GM21737 (cell line): ENCODE results near the gene ARMC12.
"Not testable (repeated sequence)": the region's sequence is repeated elsewhere in the genome, so short reads cannot be mapped to it uniquely, and the experiment has no call there.

Experiments used
- ATAC-seq: cut with Tn5 transposase; IDR thresholded peaks from one replicate; pipeline ENCODE4 v1.9.1; 2021; ENCODE audit warnings: mild to moderate bottlenecking, moderate library complexity; ENCODE audit not compliant: unreplicated experiment

ARMC12 gene, protein sequence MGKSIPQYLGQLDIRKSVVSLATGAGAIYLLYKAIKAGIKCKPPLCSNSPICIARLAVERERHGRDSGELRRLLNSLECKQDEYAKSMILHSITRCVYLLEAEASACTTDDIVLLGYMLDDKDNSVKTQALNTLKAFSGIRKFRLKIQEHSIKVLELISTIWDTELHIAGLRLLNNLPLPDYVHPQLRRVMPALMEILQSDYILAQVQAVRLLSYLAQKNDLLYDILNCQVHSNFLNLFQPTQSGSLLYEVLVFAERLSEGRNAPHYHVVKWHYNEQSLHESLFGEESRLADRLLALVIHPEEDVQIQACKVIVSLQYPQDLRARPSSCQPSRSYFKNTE

DNA sequence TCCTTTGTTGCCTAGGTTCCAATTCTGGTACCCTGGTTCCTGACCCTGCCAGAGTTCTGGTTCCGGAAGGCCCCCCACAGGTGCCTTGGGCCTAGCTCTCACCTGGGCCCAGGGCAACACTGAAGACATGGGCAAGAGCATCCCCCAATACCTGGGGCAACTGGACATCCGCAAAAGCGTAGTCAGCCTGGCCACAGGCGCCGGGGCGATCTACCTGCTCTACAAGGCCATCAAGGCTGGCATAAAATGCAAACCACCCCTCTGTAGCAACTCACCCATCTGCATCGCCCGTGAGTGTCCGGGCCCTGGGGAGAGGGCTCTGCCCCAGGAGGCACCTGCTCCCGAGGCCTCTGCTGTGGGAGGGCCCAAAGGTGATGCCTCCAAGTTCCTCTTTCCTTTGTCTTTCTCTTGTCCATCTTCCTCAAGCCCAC lies at the start of gene ARMC12:
ARMC12 (plus strand) TSS at position 51 of the 431 bp plus-strand sequence; CDS start at position 128, 77 bp downstream.
- no peak for ATAC-seq

DNA sequence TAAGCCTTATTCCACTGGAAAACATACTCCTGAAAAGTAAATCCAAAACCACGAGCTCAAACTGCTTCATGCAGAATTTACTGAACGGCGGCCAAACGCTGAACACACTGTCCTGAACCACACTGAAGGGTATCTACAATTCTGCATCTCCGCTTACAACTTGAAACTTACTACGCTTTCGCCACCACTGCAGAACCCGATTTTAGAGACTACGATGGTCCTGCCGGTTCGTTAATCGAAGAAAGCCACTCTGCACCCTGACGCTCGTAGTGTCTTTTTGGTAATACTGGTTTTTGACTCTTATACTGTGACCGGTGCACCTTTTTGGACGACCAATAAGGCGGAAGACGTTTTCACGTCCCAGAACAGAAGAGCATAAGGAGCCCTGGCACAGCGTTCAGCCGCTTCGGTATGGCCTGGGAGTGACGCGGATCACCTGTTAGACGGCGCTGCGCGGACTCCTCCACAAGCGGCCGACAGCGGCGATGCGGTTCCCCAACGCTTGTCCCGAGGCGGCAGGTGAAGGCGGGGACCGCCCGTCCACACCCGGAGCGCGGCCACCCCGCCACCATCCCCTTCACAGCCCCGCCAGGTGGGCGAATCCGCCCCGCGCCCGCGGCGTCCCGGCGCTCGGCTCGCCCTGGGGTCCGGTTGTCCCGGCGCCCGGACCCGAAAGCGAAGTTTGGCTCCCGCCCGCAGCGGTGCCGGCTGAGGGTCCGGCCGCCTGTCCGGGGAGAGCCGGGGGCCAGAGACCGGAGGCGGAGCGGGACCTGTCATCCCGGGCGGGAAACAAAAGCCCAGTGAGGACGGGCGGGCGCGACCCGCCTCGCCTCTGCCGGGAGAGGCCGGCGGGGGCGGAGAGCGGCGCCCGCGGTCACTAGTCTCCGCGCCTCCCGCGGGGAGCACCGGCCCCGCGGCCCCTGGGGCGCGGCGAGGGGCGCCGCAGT lies 48.9 kb upstream of the ARMC12 start:
- ATAC-seq = peak; percentile 30

GRCh38 chr6:35688605-35689322 lies 48.1 kb upstream of the ARMC12 start, which contains the start of gene FKBP5:
FKBP5 (minus strand) TSS chr6:35688915; CDS start chr6:35642824, 46,091 bp downstream.
- peak; percentile 80 for ATAC-seq

GRCh38 chr6:35690006-35690405 lies 46.8 kb upstream of the ARMC12 start:
- ATAC-seq = not testable (repeated sequence)

DNA sequence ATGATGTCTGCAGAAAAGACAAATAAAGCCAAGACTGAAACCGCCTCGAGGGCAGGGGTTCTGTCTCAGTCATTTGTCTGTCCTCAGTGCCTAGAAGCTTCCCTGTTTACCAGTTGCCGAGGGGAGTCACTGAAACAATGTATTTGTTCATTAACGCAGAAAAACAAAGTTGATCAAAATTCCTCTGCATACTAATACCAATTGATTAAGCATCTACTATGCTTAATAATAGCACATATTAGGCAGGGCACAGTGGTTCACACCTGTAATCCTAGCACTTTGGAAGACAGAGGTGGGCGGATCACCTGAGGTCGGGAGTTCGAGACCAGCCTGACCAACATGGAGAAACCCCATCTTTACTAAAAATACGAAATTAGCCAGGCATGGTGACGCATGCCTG lies 46.3 kb upstream of the ARMC12 start:
- no peak for ATAC-seq

- no peak for ATAC-seq
These were observed 45.6 kb upstream of the ARMC12 start for GRCh38 chr6:35691027-35691824.

DNA sequence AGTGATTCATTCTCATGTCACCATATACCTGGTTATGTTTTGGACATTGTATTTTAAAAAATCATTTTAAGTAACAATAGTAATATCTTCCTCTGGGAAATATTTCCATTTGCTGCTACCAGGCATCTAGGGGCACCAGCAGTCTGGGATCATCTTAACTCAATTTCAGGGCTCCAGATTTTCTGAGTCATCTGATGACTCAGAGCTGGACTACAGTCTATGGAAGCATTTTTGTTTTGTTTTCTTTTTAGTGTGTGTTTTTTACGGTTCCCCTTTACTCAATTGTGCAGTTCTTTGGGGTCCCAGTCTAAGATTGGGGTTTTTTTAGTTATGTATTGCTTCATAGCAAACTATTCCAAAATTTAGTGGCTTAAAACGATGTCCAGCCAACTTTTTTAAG lies 42.4 kb upstream of the ARMC12 start:
- ATAC-seq = no peak

DNA sequence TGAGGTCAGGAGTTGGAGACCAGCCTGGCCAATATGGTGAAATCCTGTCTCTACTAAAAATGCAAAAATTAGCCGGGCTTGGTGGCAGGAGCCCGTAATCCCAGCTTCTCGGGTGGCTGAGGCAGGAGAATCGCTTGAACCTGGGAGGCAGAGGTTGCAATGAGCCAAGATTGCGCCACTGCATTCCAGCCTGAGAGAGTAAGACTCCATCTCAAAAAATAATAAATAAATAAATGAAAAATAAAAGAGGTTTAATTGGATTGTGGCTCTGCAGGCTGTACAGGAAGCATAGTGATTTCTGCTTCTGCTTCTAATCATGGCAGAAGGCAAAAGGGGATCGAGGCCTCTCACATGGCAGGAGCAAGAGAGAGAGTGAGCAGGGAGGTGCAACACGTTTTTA lies 38.4 kb upstream of the ARMC12 start:
- ATAC-seq = not testable (repeated sequence)

- ATAC-seq = no peak
These were observed 38.0 kb upstream of the ARMC12 start for GRCh38 chr6:35698858-35699257.

GRCh38 chr6:35703554-35703953 lies 33.3 kb upstream of the ARMC12 start:
- ATAC-seq = no peak

DNA sequence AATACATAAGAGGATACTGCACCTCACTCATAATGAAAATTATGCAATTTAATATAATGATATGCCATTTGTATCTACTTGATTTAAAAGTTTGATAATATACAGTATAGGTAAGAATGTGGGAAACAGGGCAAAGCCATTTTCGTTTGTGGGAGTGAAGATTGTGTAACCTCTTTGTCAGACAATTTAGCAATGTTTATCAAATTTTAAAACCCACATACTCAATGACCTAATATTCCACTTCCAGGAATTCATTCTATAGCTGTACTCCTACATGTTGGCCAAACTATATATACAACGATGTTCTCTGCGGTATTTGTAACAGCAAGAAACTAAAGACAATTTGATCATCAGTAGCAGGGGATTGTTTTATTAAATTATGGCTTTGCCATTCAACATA lies 30.4 kb upstream of the ARMC12 start:
- no peak for ATAC-seq

- ATAC-seq = no peak
These were observed 29.0 kb upstream of the ARMC12 start for GRCh38 chr6:35707714-35708407.

GRCh38 chr6:35708585-35708984 lies 28.2 kb upstream of the ARMC12 start:
- no peak for ATAC-seq

DNA sequence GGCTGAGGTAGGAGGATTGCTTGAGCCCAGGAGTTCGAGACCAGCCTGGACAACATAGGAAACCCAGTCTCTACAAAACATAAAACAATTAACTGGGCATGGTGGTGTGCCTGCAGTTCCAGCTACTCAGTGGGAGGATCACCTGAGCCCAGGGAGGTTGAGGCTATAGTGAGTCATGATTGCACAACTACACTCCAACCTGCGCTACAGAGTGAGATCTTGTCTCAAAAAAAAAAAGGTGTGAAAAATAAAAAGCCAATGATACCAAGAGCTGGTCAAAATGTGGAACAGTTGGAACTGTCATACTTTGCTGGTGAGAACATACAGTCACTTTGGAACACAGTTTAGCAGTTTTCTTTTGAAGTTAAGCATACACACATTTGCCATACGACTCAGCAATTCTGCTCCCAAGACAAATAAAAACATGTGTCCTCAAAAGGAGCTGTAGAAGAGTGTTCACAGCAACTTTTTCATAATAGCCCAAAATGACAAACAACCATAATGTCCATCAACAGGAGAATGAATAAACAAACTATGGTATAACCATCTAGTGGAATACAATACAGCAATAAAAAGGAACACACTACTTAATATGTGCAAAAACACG lies 26.5 kb upstream of the ARMC12 start:
- no peak for ATAC-seq

DNA sequence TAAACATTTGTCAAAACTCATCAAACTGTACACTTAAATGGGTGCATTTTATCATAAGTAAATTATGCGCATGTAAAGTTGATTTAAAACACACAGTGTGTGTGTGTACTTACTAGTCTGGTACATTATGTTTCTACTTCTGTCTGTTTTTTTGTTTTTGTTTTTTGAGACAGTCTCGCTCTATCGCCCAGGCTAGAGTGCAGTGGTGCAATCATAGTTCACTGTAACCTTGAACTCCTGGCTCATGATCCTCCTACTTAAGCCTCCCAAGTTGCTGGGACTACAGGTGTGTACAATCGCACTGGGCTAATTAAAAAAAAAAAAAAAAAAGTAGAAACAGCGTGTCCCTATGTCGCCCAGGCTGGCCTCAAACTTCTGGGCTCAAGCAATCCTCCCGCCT lies 25.1 kb upstream of the ARMC12 start:
- no peak for ATAC-seq

DNA sequence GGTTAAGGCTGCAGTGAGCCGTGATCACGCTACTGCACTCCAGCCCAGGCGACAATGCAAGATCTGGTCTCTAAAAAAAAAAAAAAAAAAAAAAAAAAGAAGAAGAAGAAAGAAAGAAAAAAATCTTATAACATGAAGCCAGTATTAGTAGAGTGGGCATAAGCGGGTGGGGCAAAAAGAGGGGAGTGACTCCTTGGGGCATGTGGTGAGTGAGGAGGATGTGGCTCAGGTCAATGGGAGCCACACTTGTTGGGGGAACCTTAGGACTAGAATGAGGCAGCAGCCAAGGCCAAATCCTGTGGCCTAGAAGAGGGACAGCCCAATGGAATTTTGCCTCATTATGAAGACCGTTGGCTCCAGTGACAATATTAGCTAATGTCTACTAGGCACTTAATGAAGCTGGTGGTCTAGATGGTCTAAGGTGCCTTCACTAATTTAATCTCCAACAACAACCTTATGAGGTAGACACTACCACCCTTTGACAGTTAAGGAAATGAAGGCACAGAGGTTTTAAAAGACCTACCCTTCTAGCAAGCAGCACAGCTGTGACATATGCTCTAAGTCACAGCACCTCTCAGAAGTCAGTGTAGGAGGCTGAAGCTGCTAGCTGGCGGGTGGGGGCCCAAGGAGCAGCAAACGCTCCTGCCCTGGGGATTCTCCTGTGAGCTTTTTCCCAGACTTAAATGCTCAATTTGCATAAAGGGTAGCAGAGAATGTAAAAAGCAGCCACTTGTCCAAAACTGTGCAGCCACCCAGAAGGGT lies 23.6 kb upstream of the ARMC12 start:
- no peak for ATAC-seq

DNA sequence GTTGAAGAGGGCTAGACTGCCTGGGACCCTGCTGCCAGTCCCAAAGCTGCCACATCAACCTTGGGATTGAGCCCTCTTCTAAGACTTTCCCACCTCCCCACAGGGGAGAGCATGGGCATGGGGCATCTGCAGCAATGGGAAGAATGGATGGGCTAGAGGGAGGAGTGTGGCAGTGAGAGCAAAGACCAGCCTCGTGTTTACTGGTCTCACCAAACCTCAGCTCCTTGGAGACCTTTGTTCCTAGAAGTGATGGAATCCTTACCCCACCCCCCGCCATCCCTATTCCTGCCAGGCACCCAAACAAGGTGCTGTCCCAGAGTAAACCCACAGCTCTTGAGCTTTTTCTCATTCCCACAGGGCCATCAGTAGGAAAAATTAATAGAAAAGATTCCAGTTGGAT lies 20.0 kb upstream of the ARMC12 start:
- no peak for ATAC-seq
